GM13977 (cell line): ENCODE results near the gene CORO7.

Experiments used
- DNase-seq: peaks from one replicate; pipeline ENCODE4 v3.0.0; 2012; ENCODE audit warnings: low spot score
- CTCF ChIP-seq: IDR thresholded peaks from 2 replicates; pipeline ENCODE4 v1.5.1; 2012; ENCODE audit warnings: mild to moderate bottlenecking, control low read depth; ENCODE audit not compliant: insufficient read depth; ENCODE audit errors: extremely low read depth, missing control alignments
- in situ Hi-C: fragments of 300-500 bp; cut with MboI; formaldehyde crosslinking; loops from one replicate; pipeline ENCODE4 v1.12.0; 2022; ENCODE audit warnings: low sequenced_read_pairs, low pct_unique_long_range_greater_than_20kb, mixed read lengths, inconsistent platforms; ENCODE audit not compliant: unreplicated experiment

CORO7 gene

GRCh38 chr16:4414187-4414917, 2.0 kb downstream of the CORO7 start:
- TF ChIP-seq CTCF, result no peak
- in situ Hi-C loops, result no loop called here
- DNase-seq, result peak; percentile 95

- DNase-seq, result no peak
- TF ChIP-seq CTCF, result no peak
- in situ Hi-C loops, result no loop called here
Observed at GRCh38 chr16:4412854-4413253, 3.5 kb downstream of the CORO7 start.

- DNase-seq, result no peak
- TF ChIP-seq CTCF, result no peak
- in situ Hi-C loops, result no loop called here
Observed at GRCh38 chr16:4412159-4412558, 4.2 kb downstream of the CORO7 start.

GRCh38 chr16:4411684-4412083, 4.7 kb downstream of the CORO7 start:
- no peak for TF ChIP-seq CTCF
- DNase-seq, result no peak
- in situ Hi-C loops, result no loop called here

GRCh38 chr16:4410335-4411075, 5.9 kb downstream of the CORO7 start:
- no peak for DNase-seq
- in situ Hi-C loops, result no loop called here
- no peak for TF ChIP-seq CTCF

GRCh38 chr16:4409081-4409932, 7.1 kb downstream of the CORO7 start:
- no peak for TF ChIP-seq CTCF
- no peak for DNase-seq
- in situ Hi-C loops, result no loop called here
